Activated CD4-positive, alpha-beta T cell treated with anti-CD3 and anti-CD28 coated beads, Interleukin-2, amount 50 U/mL, for 1 hour (primary cell): ENCODE measurements around the gene RNF180.
"Not testable (repeated sequence)": the region's sequence is repeated elsewhere in the genome, so short reads cannot be mapped to it uniquely, and the experiment has no call there.

Experiments
- DNase-seq: peaks from one replicate; pipeline ENCODE4 v3.0.0-alpha.2; 2020

The RNF180 gene

GRCh38 chr5:64180661-64181343 is 15.2 kb downstream of the RNF180 start:
- no peak for DNase-seq

GRCh38 chr5:64181440-64181839 is 15.8 kb downstream of the RNF180 start:
- DNase-seq: no peak

GRCh38 chr5:64183956-64184355 is 18.3 kb downstream of the RNF180 start:
- no peak for DNase-seq

GRCh38 chr5:64184832-64185231 is 19.2 kb downstream of the RNF180 start:
- DNase-seq: no peak

GRCh38 chr5:64188776-64189175 is 23.1 kb downstream of the RNF180 start:
- no peak for DNase-seq

- no peak for DNase-seq
Observed at GRCh38 chr5:64190562-64191306, 25.1 kb downstream of the RNF180 start.

- DNase-seq: no peak
Observed at GRCh38 chr5:64195981-64196380, 30.3 kb downstream of the RNF180 start.

GRCh38 chr5:64199425-64199824 is 33.8 kb downstream of the RNF180 start:
- DNase-seq: no peak

- DNase-seq: no peak
Observed at GRCh38 chr5:64201996-64202395, 36.4 kb downstream of the RNF180 start.

GRCh38 chr5:64206653-64207052 is 41.0 kb downstream of the RNF180 start:
- DNase-seq: no peak

GRCh38 chr5:64207978-64208377 is 42.3 kb downstream of the RNF180 start:
- no peak for DNase-seq

GRCh38 chr5:64209353-64209752 is 43.7 kb downstream of the RNF180 start:
- no peak for DNase-seq

- no peak for DNase-seq
Observed at GRCh38 chr5:64210866-64211265, 45.2 kb downstream of the RNF180 start.

GRCh38 chr5:64213011-64213410 is 47.4 kb downstream of the RNF180 start:
- no peak for DNase-seq

- no peak for DNase-seq
Observed at GRCh38 chr5:64213531-64213930, 47.9 kb downstream of the RNF180 start.

- no peak for DNase-seq
Observed at GRCh38 chr5:64214132-64214531, 48.5 kb downstream of the RNF180 start.

GRCh38 chr5:64221911-64222310 is 56.3 kb downstream of the RNF180 start:
- no peak for DNase-seq

- not testable (repeated sequence) for DNase-seq
Observed at GRCh38 chr5:64225286-64225981, 59.8 kb downstream of the RNF180 start.

GRCh38 chr5:64227131-64227537 is 61.5 kb downstream of the RNF180 start:
- not testable (repeated sequence) for DNase-seq

- no peak for DNase-seq
Observed at GRCh38 chr5:64229163-64229774, 63.6 kb downstream of the RNF180 start.

- DNase-seq: no peak
Observed at GRCh38 chr5:64260756-64261155, 95.1 kb downstream of the RNF180 start.

GRCh38 chr5:64269164-64269563 is 103.5 kb downstream of the RNF180 start:
- no peak for DNase-seq

GRCh38 chr5:64273276-64273675 is 107.6 kb downstream of the RNF180 start:
- no peak for DNase-seq
